Activated naive CD8-positive, alpha-beta T cell treated with anti-CD3 and anti-CD28 coated beads, Interleukin-2, amount 50 U/mL, for 16 hours (primary cell): ENCODE data around the gene DAPK1.

Source experiments
- DNase-seq: peaks from one replicate; pipeline ENCODE4 v3.0.0-alpha.2; 2020; ENCODE audit warnings: low read depth, low spot score

The DAPK1 gene

GRCh38 chr9:87516926-87517290, 19.2 kb downstream of the DAPK1 start:
- no peak for DNase-seq

GRCh38 chr9:87517732-87518131, 20.1 kb downstream of the DAPK1 start:
- no peak for DNase-seq

GRCh38 chr9:87518702-87519335, 21.2 kb downstream of the DAPK1 start:
- DNase-seq, result no peak

GRCh38 chr9:87519461-87519860, 21.8 kb downstream of the DAPK1 start:
- DNase-seq, result no peak

- no peak for DNase-seq
These were observed 22.6 kb downstream of the DAPK1 start for GRCh38 chr9:87520172-87520683.

- no peak for DNase-seq
These were observed 24.2 kb downstream of the DAPK1 start for GRCh38 chr9:87521834-87522233.

GRCh38 chr9:87524061-87524460, 26.4 kb downstream of the DAPK1 start:
- DNase-seq, result no peak

GRCh38 chr9:87525546-87526303, 28.1 kb downstream of the DAPK1 start:
- DNase-seq, result no peak

GRCh38 chr9:87527211-87527916, 29.7 kb downstream of the DAPK1 start:
- DNase-seq, result no peak

- no peak for DNase-seq
These were observed 31.3 kb downstream of the DAPK1 start for GRCh38 chr9:87528969-87529368.

- DNase-seq, result no peak
These were observed 32.0 kb downstream of the DAPK1 start for GRCh38 chr9:87529671-87530070.

- DNase-seq, result no peak
These were observed 33.0 kb downstream of the DAPK1 start for GRCh38 chr9:87530716-87531115.

- DNase-seq, result no peak
These were observed 34.0 kb downstream of the DAPK1 start for GRCh38 chr9:87531370-87532295.

- no peak for DNase-seq
These were observed 35.6 kb downstream of the DAPK1 start for GRCh38 chr9:87533271-87533670.

- no peak for DNase-seq
These were observed 36.4 kb downstream of the DAPK1 start for GRCh38 chr9:87534036-87534435.

- no peak for DNase-seq
These were observed 37.3 kb downstream of the DAPK1 start for GRCh38 chr9:87534957-87535356.

GRCh38 chr9:87535817-87536539, 38.3 kb downstream of the DAPK1 start:
- no peak for DNase-seq

- no peak for DNase-seq
These were observed 40.0 kb downstream of the DAPK1 start for GRCh38 chr9:87537625-87538024.

GRCh38 chr9:87540444-87541105, 42.9 kb downstream of the DAPK1 start:
- DNase-seq, result no peak

- DNase-seq, result no peak
These were observed 44.0 kb downstream of the DAPK1 start for GRCh38 chr9:87541663-87542062.
